Astrocyte of the cerebellum (primary cell): ENCODE results near the gene CAMKMT.
A peak's percentile ranks its signal among the peaks of the same experiment; 100 is the strongest.

Source experiments
- DNase-seq: peaks from one replicate; pipeline ENCODE4 v3.0.0-alpha.2; 2011; ENCODE audit warnings: low read depth
- H3K4me3 ChIP-seq: 2 replicates; pipeline ENCODE4 v1.5.1; 2011; ENCODE audit warnings: mild to moderate bottlenecking, low read depth, low read length, moderate library complexity
- in situ Hi-C: cut with HindIII; loops from 2 replicates; pipeline ENCODE4 v1.10.0; 2017; ENCODE audit warnings: low sequenced_read_pairs
- TF ChIP-seq, protein P1 (sequence below): IDR thresholded peaks from 2 replicates; pipeline ENCODE4 v1.5.1; 2012; ENCODE audit warnings: low read length, low read depth, moderate library complexity, mild to moderate bottlenecking; ENCODE audit errors: missing control alignments

The CAMKMT gene

GRCh38 chr2:44801289-44801840 lies 439.6 kb downstream of the CAMKMT start:
- no peak for DNase-seq
- in situ Hi-C loops = no loop called here
- H3K4me3 ChIP-seq = no peak overlapping the region

DNA sequence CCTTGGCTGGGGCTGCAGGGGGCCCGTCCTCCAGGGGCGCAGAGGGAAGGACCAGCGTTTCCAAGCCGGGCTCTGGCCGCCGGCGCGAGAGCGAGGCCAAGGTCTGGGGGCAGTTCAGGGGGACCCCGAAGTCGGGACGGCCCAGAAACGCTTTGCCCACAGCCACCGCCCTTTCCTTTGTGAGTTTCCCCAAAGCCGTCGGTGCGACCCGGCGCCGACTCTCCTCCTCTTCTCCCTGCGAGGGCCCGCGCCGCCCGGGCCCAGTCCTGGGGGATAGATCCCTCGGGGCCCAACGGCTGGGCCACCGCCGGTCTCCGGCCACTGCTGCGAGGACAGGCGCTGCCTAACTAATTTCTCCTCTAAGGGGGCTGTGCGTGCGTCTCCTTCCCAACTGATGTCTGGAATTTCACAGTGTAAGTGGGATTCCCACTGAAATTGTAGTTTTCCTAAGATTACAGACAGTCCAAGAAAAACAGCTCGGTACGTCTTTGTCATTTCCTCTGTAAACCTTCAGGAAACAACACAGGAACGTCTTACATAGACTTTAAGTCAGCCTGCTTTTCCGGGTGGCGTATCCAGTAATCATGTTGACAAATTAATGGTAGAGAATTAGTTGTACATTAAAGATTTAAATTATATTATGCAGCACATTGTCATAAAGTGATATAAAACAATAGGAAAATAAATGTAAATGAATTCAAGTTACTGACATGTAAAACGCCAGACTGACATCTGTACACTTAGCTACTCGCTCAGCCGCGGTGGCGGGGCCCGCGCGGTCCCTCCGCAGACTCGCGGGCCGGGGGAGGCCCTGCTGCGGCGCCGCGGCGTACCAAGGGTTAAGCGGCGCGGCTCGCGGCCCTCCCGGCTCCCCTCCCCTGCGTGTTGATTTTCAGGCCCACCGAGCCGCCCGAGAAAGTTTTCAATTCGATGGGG lies 440.4 kb downstream of the CAMKMT start:
- no peak for DNase-seq
- no peak overlapping the region for H3K4me3 ChIP-seq
- in situ Hi-C loops = no loop called here
- TF ChIP-seq, protein P1, sequence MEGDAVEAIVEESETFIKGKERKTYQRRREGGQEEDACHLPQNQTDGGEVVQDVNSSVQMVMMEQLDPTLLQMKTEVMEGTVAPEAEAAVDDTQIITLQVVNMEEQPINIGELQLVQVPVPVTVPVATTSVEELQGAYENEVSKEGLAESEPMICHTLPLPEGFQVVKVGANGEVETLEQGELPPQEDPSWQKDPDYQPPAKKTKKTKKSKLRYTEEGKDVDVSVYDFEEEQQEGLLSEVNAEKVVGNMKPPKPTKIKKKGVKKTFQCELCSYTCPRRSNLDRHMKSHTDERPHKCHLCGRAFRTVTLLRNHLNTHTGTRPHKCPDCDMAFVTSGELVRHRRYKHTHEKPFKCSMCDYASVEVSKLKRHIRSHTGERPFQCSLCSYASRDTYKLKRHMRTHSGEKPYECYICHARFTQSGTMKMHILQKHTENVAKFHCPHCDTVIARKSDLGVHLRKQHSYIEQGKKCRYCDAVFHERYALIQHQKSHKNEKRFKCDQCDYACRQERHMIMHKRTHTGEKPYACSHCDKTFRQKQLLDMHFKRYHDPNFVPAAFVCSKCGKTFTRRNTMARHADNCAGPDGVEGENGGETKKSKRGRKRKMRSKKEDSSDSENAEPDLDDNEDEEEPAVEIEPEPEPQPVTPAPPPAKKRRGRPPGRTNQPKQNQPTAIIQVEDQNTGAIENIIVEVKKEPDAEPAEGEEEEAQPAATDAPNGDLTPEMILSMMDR = no peak

More at GRCh38 chr2:44801289-44801840, 439.6 kb downstream of the CAMKMT start:
- TF ChIP-seq, protein P1 = no peak

DNA sequence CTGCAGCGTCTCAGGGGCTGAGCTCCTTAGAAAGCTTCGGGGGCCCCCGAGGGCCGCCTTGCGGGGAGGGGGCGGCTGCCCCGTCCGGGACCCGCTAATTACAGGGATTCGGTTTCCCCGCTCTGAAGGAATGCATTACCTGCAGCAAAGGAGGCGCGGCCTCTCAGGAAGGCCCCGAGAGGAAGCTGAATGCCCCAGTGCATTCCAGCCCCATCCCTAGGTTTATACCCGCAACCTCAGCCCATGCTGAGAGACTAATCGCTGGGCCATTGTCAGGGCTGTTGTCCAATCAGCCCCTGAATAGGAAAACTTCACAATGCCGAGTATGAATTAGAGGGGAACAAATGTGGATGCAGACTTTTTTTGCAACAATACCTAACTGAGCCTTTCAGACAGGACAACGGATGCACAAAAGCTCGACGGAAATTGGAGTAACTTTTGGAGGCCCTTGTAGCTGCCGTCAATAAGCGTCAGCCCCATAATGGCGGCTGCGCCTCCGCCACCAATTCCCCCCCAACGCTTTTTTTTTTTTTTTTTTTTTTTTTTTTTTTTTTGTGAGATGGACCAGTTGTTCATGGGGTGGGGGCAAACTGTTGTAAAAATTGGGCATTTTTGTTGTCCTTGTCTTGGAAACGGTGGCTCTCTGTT lies 441.2 kb downstream of the CAMKMT start:
- H3K4me3 ChIP-seq = no peak overlapping the region
- TF ChIP-seq, protein P1 = no peak
- DNase-seq = peak; percentile 32
- in situ Hi-C loops = no loop called here

GRCh38 chr2:44804406-44805265 lies 442.9 kb downstream of the CAMKMT start:
- TF ChIP-seq, protein P1 = no peak
- in situ Hi-C loops = no loop called here
- no peak overlapping the region for H3K4me3 ChIP-seq
- DNase-seq = no peak

DNA sequence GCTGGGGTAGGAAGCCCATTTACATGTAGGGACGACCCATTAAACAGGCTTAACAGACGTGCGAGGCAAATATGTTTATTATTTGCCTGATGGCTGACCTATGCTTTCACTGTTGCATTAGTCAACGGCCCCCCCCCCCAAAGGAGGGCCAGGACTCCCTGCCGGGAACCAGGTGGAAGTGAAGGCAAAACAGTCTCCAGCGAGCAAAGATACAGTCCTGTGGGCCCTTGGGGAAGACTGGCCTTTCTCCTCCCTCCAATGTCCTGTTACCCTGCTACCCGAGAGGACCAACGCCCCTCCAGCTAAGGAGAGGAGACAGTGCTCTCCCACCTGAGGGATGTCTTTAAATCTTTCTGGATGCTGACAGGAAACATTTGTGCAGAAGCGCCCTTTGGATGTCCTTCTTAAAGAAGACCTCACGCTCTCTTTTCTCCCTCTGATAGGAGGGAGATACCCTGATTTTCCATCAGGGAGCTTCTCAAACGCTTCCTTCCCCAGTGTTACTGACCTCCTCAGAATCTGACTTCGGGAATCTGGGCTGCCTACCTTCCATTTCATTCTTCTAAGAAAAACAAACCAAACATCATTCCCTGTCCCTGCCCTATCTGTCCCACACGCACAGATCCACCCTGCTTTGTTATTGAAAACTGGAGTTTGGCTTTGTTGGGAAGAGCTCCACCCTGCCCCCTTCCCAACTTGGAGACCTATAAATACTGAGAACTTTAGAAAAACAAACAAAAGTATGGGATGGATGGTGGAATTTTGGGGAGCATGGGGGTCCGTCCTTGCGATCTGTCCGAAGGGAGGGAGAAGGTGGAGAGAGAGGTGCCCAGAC lies 443.9 kb downstream of the CAMKMT start:
- in situ Hi-C loops = no loop called here
- TF ChIP-seq, protein P1 = no peak
- no peak for DNase-seq
- H3K4me3 ChIP-seq = no peak overlapping the region
